Measurements from ENCODE around the gene TXNDC16. TPM values are rescaled to one million over a fixed set of nuclear protein-coding genes. Genes with fewer than 3 reads are reported as not detected.
"Not testable (repeated sequence)": the region's sequence is repeated elsewhere in the genome, so short reads cannot be mapped to it uniquely, and the experiment has no call there.

Gene TXNDC16
- total and polyA plus RNA-seq, 7 experiments from 2014 or later = 2.0 to 15.8 (median 7.3) TPM

DNA sequence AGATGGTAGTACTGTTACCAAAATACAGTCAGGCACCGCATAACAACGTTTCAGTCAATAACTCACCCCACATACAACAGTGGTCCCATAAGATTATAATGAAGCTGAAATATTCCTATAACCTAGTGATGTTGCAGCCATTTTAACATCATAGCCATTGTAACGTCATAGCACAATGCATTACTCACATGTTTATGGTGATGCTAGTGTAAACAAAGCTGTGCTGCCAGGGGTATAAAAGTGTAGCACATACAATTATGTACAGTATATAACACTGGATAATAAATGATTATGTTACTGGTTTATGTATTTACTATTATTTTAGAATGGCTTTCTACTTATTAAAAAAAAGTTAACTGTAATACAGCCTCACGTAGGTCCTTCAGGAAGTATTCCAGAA, 37.3 kb upstream of the TXNDC16 start:
- Mint-ChIP-seq H3K27me3 (peaks cover 0 to 40% (median 3%) of the 10 kb centered on the region in 5 donors), H3K4me3 (no peak overlapping the region), H3K27ac (no peak overlapping the region), H3K36me3 (peaks cover 0 to 9% (median 3%) of the 10 kb centered on the region in 5 donors), H3K9me3 (peaks cover 0 to 18% (median 10%) of the 10 kb centered on the region in 11 donors), H3K4me1 (no peaks in the 10 kb centered on the region)
- no peaks in the 10 kb centered on the region for H3K9me3 ChIP-seq (ENCODE audit: control insufficient read depth in 2 of 3, low read length in 3 of 3)
- no peak for ATAC-seq
- CTCF ChIA-PET = no interaction called here
- DNase-seq = no peak
- intact Hi-C loops (cut with micrococcal nuclease) = no loop called here
- POLR2A ChIA-PET = no interaction called here
- H3K27me3 ChIP-seq (ENCODE audit: control insufficient read depth in 2 of 2, insufficient read depth in 2 of 2, low read length in 2 of 2) = no peaks in the 10 kb centered on the region
- H3K36me3 ChIP-seq (ENCODE audit: control insufficient read depth in 2 of 3, insufficient read depth in 3 of 3, low read length in 3 of 3) = no peaks in the 10 kb centered on the region
- H3K4me3 ChIP-seq (ENCODE audit: low read length) = no peak overlapping the region
- H3K27ac ChIP-seq (ENCODE audit: low read depth, low read length) = no peak overlapping the region
- no peaks in the 10 kb centered on the region for H3K4me1 ChIP-seq (ENCODE audit: control insufficient read depth in 2 of 2, insufficient read depth in 2 of 2, low read length in 2 of 2)

DNA sequence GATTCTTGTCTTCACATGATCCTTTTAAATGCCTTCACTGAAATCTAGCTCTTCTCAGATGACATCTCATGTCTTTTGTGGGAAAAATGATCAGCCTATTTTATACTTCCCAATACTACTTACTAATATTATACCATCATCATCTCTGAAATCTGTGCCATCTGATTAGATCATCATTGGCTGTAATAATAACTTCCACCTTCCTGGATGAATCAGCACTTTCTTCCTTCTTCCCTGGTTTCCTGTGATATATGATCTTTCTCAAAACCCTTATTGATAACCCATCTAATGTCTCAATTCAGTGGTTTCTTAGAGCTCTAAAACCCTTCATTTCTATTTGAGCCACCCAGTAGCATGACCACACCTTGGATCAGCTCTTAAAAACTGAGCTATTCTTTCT, 31.2 kb upstream of the TXNDC16 start:
- no peak overlapping the region for H3K27ac Mint-ChIP-seq
- H3K4me3 Mint-ChIP-seq = no peak overlapping the region
- Histone ChIP-seq H3K4me1 (ENCODE audit: control insufficient read depth in 2 of 2, insufficient read depth in 2 of 2, low read length in 2 of 2) (no peaks in the 10 kb centered on the region), H3K9me3 (ENCODE audit: control insufficient read depth in 2 of 3, low read length in 3 of 3) (no peaks in the 10 kb centered on the region), H3K27ac (ENCODE audit: low read depth, low read length) (no peak overlapping the region), H3K36me3 (ENCODE audit: control insufficient read depth in 2 of 3, insufficient read depth in 3 of 3, low read length in 3 of 3) (no peaks in the 10 kb centered on the region), H3K4me3 (ENCODE audit: low read length) (no peak overlapping the region), H3K27me3 (ENCODE audit: control insufficient read depth in 2 of 2, insufficient read depth in 2 of 2, low read length in 2 of 2) (no peaks in the 10 kb centered on the region)
- DNase-seq = no peak
- POLR2A ChIA-PET = no interaction called here
- intact Hi-C loops (cut with micrococcal nuclease) = no loop called here
- H3K9me3 Mint-ChIP-seq = no peaks in the 10 kb centered on the region
- ATAC-seq = no peak
- no peaks in the 10 kb centered on the region for H3K36me3 Mint-ChIP-seq
- H3K27me3 Mint-ChIP-seq = peaks cover 0 to 32% (median 3%) of the 10 kb centered on the region in 5 donors
- CTCF ChIA-PET = no interaction called here
- no peaks in the 10 kb centered on the region for H3K4me1 Mint-ChIP-seq

DNA sequence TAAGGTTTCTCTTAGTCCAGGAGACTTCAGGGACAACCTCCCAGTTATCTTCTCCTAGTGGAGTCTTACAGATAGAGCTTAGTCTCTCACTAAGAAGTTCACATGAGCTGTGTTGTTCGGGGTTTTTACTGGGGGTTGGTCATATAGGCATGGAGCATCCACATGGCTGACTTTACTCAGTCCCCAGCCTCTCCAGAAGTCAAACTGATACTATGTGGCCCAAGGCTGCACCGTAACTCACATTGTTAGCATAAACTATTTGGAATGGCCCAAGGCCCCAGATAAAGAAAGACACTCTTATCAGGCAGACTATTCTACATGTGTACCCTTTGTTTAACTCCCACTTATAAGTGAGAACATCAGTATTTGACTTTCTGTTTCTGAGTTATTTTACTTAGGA, 23.6 kb upstream of the TXNDC16 start:
- no peak overlapping the region for H3K4me3 Mint-ChIP-seq
- peaks cover 7 to 36% (median 29%) of the 10 kb centered on the region in 11 donors for H3K9me3 Mint-ChIP-seq
- DNase-seq = no peak
- Histone ChIP-seq H3K9me3 (ENCODE audit: control insufficient read depth in 2 of 3, low read length in 3 of 3) (no peaks in the 10 kb centered on the region), H3K27me3 (ENCODE audit: control insufficient read depth in 2 of 2, insufficient read depth in 2 of 2, low read length in 2 of 2) (no peaks in the 10 kb centered on the region), H3K4me1 (ENCODE audit: control insufficient read depth in 2 of 2, insufficient read depth in 2 of 2, low read length in 2 of 2) (no peaks in the 10 kb centered on the region), H3K36me3 (ENCODE audit: control insufficient read depth in 2 of 3, insufficient read depth in 3 of 3, low read length in 3 of 3) (no peaks in the 10 kb centered on the region), H3K27ac (ENCODE audit: low read depth, low read length) (no peak overlapping the region), H3K4me3 (ENCODE audit: low read length) (no peak overlapping the region)
- H3K4me1 Mint-ChIP-seq = no peaks in the 10 kb centered on the region
- ChIA-PET POLR2A (no interaction called here), CTCF (interaction anchor here (0.6 kb wide), 1 partner anchor 218 kb away, joined by 3 read pairs; no protein-coding TSS in a partner anchor)
- intact Hi-C loops (cut with micrococcal nuclease) = no loop called here
- peaks cover 3 to 14% (median 5%) of the 10 kb centered on the region in 5 donors for H3K36me3 Mint-ChIP-seq
- no peak overlapping the region for H3K27ac Mint-ChIP-seq
- no peak for ATAC-seq
- peaks cover 3 to 16% (median 3%) of the 10 kb centered on the region in 5 donors for H3K27me3 Mint-ChIP-seq

DNA sequence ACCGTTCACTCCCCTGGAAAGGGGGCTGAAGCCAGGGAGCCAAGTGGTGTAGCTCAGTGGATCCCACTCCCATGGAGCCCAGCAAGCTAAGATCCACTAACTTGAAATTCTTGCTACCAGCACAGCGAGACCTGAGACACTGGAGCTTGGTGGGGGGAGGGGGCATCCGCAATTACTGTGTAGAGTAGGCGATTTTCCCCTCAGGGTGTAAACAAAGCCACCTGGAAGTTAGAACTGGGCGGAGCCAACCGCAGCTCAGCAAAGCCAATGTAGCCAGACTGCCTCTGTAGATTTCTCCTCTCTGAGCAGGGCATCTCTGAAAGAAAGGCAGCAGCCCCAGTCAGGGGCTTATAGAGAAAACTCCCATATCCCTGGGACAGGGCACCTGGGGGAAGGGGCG, 16.1 kb upstream of the TXNDC16 start:
- H3K4me1 ChIP-seq (ENCODE audit: control insufficient read depth in 2 of 2, insufficient read depth in 2 of 2, low read length in 2 of 2); H3K36me3 ChIP-seq (ENCODE audit: control insufficient read depth in 2 of 3, insufficient read depth in 3 of 3, low read length in 3 of 3); H3K9me3 ChIP-seq (ENCODE audit: control insufficient read depth in 2 of 3, low read length in 3 of 3); intact Hi-C loops (cut with micrococcal nuclease); H3K27me3 ChIP-seq (ENCODE audit: control insufficient read depth in 2 of 2, insufficient read depth in 2 of 2, low read length in 2 of 2); ATAC-seq; H3K27ac ChIP-seq (ENCODE audit: low read depth, low read length); H3K27ac Mint-ChIP-seq; DNase-seq; H3K4me1 Mint-ChIP-seq; CTCF ChIA-PET; H3K4me3 Mint-ChIP-seq; H3K4me3 ChIP-seq (ENCODE audit: low read length); POLR2A ChIA-PET: not testable (repeated sequence)
- peaks cover 10 to 30% (median 20%) of the 10 kb centered on the region in 5 donors for H3K27me3 Mint-ChIP-seq
- peaks cover 19 to 48% (median 36%) of the 10 kb centered on the region in 11 donors for H3K9me3 Mint-ChIP-seq
- H3K36me3 Mint-ChIP-seq = peaks cover 3 to 25% (median 6%) of the 10 kb centered on the region in 5 donors

DNA sequence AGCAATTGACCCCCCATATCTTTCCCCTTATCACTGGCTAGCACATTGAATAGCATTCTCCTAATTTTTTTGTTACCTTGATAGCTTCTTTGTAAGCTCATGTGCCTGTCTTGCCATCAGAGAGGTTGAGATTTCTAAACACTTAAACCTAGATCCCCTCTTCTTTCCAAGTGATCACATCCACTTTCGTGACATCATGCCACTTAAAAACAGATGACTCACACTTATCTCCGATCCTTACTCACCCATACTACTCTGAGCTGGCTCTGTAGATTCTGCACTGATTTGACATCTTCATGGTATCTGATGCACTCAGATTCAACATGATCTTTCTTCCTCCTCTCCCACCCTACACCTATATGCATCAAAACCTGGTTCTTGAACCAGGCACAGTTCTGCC, 10.8 kb upstream of the TXNDC16 start:
- Histone ChIP-seq H3K36me3 (ENCODE audit: control insufficient read depth in 2 of 3, insufficient read depth in 3 of 3, low read length in 3 of 3) (no peaks in the 10 kb centered on the region), H3K9me3 (ENCODE audit: control insufficient read depth in 2 of 3, low read length in 3 of 3) (no peaks in the 10 kb centered on the region), H3K4me3 (ENCODE audit: low read length) (no peak overlapping the region), H3K27me3 (ENCODE audit: control insufficient read depth in 2 of 2, insufficient read depth in 2 of 2, low read length in 2 of 2) (no peaks in the 10 kb centered on the region), H3K27ac (ENCODE audit: low read depth, low read length) (no peak overlapping the region), H3K4me1 (ENCODE audit: control insufficient read depth in 2 of 2, insufficient read depth in 2 of 2, low read length in 2 of 2) (no peaks in the 10 kb centered on the region)
- no peak overlapping the region for H3K4me3 Mint-ChIP-seq
- H3K27me3 Mint-ChIP-seq = peaks cover 0 to 59% (median 11%) of the 10 kb centered on the region in 5 donors
- DNase-seq = no peak
- peaks cover 0 to 5% (median 0%) of the 10 kb centered on the region in 11 donors for H3K9me3 Mint-ChIP-seq
- POLR2A ChIA-PET = no interaction called here
- CTCF ChIA-PET = interaction anchor here (1.1 to 1.5 kb wide), 2 partner anchors 9 to 11 kb away, joined by 4 read pairs; partner anchors contain the start of gene TXNDC16
- peaks cover 0 to 4% (median 0%) of the 10 kb centered on the region in 5 donors for H3K36me3 Mint-ChIP-seq
- no peak for ATAC-seq
- intact Hi-C loops (cut with micrococcal nuclease) = no loop called here
- H3K4me1 Mint-ChIP-seq = no peaks in the 10 kb centered on the region
- H3K27ac Mint-ChIP-seq = no peak overlapping the region

DNA sequence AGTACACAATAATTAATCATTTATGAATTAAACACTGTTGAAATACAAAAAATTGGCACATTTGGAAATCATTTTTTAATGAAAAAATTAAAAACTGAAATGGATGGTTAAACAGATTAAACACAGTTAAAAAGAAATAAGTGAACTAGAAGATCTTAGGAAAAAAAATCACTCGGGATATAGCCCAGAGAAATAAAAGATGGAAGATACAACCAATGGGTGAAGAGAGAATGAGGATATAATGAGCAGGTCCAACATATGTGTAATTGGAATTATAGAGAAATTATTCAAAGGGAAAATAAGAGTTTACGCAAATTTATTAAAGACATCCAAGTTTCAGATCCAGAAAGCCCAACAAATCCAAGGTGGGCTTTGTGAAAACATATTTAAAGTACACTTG, 6.4 kb upstream of the TXNDC16 start:
- Histone ChIP-seq H3K27me3 (ENCODE audit: control insufficient read depth in 2 of 2, insufficient read depth in 2 of 2, low read length in 2 of 2) (no peaks in the 10 kb centered on the region), H3K27ac (ENCODE audit: low read depth, low read length) (no peak overlapping the region), H3K4me1 (ENCODE audit: control insufficient read depth in 2 of 2, insufficient read depth in 2 of 2, low read length in 2 of 2) (no peaks in the 10 kb centered on the region), H3K36me3 (ENCODE audit: control insufficient read depth in 2 of 3, insufficient read depth in 3 of 3, low read length in 3 of 3) (no peaks in the 10 kb centered on the region), H3K4me3 (ENCODE audit: low read length) (no peak overlapping the region), H3K9me3 (ENCODE audit: control insufficient read depth in 2 of 3, low read length in 3 of 3) (no peaks in the 10 kb centered on the region)
- CTCF ChIA-PET = no interaction called here
- peaks cover 0 to 9% (median 3%) of the 10 kb centered on the region in 7 donors for H3K4me1 Mint-ChIP-seq
- intact Hi-C loops (cut with micrococcal nuclease) = loop anchor here (10.0 kb wide), 2 partner anchors 814 to 1396 kb away; partner anchors contain the start of gene BMP4 (in 1 of the 2)
- H3K36me3 Mint-ChIP-seq = peaks cover 0 to 4% (median 0%) of the 10 kb centered on the region in 5 donors
- DNase-seq = no peak
- no peak for ATAC-seq
- H3K27ac Mint-ChIP-seq = no peak overlapping the region
- POLR2A ChIA-PET = no interaction called here
- no peak overlapping the region for H3K4me3 Mint-ChIP-seq
- peaks cover 0 to 74% (median 7%) of the 10 kb centered on the region in 5 donors for H3K27me3 Mint-ChIP-seq
- peaks cover 0 to 5% (median 0%) of the 10 kb centered on the region in 11 donors for H3K9me3 Mint-ChIP-seq
